Measurements from ENCODE around the gene RBM20.
"Not testable (repeated sequence)": the region's sequence is repeated elsewhere in the genome, so short reads cannot be mapped to it uniquely, and the experiment has no call there.

RBM20 gene

DNA sequence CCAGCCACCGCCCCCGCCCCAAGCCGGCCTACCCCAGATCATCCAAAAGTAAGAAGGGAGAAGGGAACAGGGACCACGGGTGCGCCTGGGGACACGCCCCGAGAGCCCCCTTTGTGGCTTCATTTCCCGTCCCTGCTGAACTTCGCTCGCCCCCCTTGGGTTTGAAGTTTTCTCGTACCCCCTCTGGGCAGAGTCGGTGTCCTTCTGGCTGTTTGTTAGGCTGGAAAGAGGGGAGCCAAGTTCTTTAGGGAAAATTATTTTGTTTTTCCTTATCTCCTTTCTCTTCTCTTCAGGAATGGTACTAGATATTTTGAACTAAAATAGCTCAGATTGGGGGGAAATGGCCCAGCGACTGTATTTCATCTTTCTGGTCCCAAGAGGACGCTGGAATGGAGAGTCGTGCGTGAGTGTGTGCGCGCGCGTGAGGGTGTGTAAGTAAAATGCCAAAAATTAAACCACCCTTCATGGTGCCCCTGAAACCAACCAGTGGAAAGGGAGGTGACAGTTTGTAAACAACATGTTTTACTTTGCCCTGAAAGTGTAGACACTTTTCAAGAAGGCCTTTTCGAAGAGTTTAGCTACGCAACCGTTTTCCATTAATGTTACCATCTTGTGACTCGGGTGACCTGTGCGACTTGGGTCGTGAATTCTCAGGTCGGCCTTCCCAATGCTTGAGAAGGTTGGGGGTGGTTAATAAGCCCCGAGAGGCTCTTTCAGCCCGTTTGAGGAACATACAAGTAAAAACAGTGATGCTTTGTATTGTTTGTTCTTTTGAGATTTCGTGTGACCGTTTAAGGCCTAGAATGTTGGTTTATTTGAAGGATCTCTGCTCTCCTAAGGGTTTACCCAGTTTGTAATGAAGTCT is 694 bp downstream of the RBM20 start:
- intact Hi-C loops (cut with DNase I), result no loop called here
- DNase-seq, result peak in 2 of 42 donors; percentile 10 to 34

DNA sequence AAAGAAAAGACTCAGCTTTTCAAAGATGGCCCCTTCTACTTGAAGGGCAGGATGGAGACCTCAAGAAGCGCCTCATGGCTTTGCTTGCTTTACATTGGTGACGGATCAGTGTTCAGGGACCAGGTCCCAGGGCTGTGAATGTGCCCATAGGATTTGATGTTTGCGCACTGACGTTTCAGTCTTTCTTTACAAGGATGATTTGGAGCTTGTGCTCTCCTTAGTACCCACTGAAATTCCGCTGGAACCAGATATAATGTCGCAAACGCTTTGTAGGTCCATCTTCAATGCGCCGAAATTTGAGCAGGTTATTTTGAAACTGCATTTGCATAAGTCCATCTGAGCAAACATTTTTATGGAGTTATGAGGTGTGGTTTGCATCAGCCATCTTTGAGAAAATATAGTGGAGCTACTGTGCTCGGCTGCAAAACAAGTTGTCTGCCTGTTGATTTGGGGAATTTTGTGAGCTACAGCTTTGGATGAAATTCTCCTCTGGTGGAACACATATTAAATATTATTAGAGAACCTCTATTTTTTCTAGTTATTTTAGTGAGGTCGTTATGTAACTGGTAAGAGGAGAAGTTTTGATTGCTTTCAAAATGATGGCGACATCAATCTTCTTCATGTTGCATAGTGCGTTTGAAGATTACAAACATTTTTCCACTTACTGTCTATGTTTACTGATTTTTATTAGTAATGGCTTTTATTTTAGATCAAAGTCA is 2.4 kb downstream of the RBM20 start:
- intact Hi-C loops (cut with DNase I), result no loop called here
- DNase-seq, result peak in 1 of 42 donors; percentile 27

DNA sequence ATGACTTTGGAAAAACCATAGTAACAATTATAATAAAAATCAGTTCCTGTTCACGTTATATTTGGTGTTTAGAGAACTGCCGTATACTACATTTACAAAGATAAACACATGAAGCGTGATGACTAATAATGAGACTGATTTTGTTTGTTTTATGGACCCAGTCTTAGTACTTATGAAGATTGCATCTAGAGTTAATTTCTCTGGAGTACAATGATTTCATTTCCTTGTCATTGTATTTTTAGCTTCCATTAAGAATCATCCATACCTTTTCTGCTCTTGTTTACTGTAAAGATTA is 2.9 kb downstream of the RBM20 start:
- intact Hi-C loops (cut with DNase I), result no loop called here
- no peak for DNase-seq

DNA sequence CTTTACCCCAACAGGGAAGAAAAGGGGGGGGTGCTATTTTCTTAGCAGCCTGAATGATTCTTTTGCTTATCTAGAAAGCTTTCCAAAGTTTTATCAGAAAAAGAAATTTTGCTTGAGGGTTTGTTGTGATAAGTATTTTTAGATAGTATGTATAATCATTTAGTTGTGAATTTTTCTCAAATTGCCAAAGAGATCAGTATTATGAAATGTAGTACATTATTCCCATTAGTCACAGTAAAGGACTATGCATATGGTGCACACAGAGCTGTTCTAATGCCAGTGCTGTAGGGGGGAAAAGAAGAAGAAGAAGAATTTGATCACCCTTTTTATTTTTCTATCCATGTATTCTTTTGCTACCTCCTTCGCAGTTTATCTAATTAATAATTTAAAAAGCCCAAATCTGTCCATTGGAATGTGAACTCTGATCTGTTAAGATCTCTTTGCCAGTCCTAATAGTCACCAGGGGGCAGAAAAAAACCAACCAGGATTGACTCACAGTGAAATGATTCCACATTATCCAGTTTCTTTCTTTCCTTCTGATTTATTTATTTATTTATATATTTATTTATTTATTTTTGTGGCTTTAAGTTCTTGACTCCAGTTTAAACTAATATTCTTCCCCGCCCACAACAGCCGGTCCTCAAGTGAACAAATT is 4.7 kb downstream of the RBM20 start:
- intact Hi-C loops (cut with DNase I), result no loop called here

DNA sequence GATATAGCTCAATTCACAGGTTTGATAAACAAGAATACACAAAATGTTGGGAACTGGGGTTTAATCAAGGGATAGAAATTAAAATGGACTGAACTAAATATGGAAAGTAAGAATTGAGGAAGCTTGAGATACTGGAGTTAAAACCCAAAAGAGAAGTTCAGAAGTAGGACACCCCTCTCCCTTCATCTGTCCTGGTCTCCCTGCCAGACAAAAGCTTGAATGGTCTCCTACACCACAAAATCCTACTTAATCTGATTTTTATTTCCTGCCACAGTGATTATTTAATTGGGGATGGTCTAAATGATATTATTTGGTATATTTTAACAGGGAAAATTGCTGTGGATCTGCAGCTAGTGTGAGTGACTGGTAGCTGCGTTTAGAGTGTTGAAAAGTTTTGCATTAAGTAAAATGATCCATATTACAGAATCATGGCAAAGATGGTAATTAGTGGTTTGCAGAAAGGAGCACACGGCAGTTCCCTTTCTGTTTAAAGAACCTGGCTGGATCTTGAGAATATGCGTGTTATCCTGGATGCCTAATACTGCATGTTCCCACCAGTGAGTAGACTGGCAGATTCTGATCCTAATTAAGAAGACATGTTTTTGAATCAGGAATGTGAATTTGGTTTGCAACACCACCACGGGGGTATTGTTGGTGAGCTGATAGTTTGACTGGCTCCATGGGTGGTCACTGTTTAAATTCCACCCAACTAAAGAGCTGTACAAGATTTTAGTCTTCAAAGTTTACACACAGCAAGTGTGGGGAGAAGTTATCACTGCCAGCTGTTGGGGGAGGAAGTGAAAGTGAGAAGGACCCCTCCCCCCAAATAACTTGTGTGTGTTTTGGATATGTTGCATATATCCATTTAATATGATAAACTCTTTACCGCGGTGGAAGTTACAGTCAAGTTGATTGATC is 5.5 kb downstream of the RBM20 start:
- peak in 1 of 42 donors; percentile 6 for DNase-seq
- intact Hi-C loops (cut with DNase I), result no loop called here

More for the DNA sequence above, 4.7 kb downstream of the RBM20 start:
- peak in 1 of 42 donors; percentile 34 for DNase-seq

DNA sequence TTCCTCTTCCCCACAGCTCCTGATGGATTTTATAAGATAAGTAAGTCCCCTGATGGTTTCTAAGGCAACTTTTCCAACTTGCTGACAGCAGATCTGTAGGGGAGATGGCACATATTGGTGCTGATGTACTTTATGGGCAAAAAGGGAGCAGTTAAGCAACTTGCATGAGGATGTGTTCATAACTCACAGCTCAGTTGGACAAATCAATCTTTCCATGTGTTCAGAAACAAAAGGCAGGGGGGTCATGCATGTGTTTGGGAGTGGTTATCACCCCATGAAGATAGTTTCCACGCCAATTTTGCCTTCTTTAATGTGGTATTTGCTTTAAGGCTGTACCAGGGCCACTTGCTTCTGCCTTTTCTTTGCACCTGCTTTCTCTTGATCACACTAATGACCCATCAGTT is 6.1 kb downstream of the RBM20 start:
- peak in 1 of 42 donors; percentile 4 for DNase-seq
- intact Hi-C loops (cut with DNase I), result no loop called here

DNA sequence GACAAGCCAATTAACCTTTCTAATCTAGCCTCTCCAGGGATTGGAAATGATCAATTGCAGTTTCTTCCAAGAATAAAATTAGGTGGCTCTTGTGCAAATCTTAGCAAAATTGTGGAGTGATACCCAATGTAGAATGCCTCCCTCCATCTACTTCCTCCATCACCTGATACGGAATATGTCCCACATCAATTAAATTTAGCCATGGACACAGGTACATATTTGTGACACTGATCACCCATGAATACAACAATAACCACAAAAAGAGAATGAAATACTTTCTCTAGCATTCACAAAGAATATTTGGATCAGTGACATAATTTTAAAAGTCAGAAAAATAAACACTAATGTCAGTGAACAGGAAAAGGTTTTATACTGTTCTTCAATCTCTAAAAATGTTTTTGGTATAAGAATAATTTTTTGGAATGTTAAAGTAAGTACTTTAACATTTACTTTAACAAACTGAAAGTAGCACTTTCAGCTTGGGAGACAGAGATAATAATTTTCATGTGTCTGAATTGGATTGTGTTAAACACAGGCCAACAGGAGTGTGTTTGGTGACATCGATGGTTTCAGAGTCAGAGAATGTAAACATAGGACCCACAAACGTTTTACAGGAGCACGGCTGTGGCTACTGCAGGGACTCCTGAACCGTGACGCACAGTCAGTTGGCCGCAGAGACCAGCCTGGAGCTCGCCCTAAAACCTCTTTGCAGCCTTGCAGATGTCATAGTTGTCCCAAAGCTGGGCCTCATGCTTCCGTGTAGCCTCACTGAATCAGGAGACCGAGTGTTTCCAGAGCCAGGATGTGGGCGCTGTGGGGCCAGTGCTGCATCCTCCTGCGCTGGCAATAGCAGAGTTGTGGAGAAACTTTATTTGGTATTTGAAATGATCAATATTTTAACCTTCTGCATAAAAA is 7.2 kb downstream of the RBM20 start:
- no peak for DNase-seq
- intact Hi-C loops (cut with DNase I), result no loop called here

DNA sequence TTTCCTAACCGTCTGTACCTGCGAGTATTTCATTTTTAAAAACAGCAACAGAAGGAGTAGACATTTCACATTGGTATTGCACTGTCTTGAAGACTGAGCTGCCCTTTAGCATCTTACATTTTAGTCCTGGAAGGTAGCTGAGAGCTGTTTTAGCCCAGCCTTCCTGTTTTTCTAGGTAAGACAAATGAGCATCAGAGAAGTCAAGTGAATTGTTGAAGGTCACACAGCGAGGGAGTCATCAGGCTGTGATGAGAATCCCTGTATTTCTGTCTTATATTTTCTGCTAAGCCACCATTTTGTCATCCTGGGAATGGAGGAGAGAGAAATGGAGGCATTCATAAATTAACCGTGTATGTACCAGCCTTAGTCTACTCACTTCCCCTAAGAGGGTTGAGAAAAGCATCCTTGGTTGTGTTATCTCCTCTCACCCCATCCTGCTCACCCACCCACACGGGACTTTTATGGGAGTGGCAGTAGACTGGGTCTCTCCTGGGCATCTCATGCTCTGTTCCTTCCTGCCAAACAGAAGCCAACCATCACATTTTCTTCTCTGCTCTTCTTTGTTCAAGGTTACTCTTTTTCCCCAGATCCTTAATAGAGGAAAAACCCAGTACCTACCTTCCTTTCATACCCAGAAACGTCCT is 8.5 kb downstream of the RBM20 start:
- no peak for DNase-seq
- intact Hi-C loops (cut with DNase I), result no loop called here

DNA sequence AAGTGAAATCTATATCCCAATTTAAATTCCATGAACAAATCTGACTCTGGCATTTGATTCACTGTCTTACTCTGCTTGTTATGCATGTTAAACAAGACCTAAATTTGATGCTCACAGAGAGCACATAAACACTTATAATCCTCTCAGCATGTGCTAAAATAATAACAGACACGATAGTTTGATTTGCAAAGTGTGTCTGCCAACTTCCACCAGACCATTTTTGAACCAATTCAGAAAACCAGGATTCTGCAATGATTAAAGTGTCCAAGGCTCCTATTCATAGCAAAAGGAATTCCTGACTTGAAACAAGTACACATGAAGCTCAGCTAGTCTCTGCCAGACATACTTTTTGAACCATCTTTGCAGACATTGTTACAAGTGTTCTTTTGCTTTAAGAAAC is 11.2 kb downstream of the RBM20 start:
- intact Hi-C loops (cut with DNase I), result no loop called here
- DNase-seq, result no peak

DNA sequence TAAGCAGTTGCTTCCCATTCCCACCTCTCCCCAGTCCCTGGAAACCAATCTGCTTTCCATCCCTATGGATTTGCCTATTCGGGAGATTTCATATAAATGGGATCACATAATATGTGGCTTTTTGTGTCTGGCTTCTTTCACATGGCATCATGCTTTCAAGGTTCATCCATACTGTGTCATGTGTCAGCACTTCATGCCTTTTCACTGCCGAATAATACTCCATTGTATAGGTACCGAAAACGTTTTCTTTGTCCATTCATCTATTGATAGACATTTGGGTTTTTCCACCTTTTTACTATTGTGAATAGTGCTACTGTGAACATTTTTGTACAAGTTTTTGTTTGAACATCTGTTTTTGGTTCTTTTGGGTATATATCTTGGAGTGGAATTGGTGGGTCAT is 12.5 kb downstream of the RBM20 start:
- intact Hi-C loops (cut with DNase I), result no loop called here
- no peak for DNase-seq

DNA sequence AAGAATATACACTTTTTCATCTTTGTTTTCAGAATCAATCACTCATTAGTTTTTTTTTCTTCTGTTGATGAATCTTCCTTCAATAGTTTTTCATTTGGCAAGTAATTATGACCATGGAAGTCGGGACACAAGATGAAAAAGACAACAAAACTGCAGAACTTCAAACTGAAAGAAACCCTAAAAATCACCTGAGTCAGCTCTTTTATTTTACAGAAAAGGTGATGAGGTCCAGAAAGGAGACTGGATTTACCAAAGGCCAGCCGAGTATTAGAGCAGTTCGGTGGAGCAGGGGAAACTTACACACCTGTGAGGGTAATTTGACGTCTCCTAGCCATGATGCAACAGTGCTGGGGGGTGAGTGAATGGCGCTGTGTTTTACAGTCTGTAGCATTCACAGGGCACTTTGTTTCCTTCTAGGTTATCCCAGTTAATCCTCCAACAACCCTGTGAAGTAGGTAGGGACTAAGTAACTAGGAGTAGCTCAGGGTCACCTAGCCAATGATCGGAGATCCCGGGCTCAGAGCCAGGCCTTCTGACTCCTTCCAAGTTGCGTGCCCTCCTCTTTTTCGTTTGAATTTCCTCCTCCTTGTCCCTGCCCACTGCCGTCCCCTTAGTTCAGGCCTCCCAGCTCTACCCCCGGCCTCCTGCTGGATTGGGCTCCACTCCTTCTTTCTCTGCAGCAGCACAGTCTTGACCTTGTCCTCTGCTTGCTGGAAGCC is 14.0 kb downstream of the RBM20 start:
- no peak for DNase-seq
- intact Hi-C loops (cut with DNase I), result no loop called here

DNA sequence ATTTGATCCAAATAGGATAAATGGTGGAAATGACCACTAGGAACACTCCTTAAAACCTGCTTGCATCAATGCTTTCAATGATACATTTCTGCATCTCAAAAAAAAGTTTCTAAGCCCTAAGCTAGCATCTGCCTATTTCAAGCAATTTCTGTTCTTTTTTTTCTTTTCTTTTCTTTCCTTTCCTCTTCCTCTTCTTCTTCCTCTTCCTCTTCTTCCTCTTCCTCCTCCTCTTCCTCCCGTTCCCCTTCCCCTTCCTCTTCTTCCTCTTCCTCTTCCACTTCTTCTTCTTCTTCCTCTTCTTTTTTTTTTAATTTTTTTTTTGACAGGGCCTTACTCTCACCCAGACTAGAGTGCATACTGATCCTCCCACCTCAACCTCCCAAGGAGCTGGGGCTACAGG is 15.4 kb downstream of the RBM20 start:
- intact Hi-C loops (cut with DNase I), result no loop called here
- no peak for DNase-seq

DNA sequence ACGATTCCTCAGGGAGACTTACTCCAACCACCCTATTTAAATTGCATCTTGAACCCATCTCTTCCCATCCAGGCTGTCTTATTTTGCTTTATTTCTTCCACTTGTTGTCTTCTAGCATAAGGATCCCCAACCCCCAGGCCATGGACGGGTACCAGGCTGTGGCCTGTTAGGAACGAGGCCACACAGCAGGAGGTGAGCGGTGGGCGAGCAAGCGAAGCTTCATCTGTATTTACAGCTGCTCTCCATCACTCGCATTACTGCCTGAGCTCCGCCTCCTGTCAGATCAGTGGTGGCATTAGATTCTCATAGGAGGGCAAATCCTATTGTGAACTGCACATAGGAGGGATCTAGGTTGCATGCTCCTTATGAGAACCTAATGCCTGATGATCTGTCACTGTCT is 16.2 kb downstream of the RBM20 start:
- DNase-seq; intact Hi-C loops (cut with DNase I): not testable (repeated sequence)

DNA sequence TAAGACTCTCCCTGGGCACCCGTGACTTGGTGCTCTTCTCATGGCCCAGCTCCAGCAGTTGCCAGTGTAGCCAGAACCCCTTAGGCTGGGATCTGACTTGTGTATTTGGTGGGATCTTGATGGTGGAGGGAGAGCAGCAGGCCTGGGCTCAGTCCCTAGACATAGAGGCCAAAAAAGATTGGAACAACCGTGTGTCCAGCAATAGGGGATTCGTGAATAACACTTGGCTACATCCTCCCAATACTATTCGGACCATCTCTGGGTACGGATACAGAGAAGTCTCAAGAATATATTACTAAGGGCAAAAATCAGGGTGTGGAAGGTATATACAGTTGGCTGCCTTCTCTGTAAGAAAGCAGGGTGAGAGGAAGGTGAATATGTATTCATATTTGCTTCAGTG is 17.2 kb downstream of the RBM20 start:
- no peak for DNase-seq
- intact Hi-C loops (cut with DNase I), result no loop called here

DNA sequence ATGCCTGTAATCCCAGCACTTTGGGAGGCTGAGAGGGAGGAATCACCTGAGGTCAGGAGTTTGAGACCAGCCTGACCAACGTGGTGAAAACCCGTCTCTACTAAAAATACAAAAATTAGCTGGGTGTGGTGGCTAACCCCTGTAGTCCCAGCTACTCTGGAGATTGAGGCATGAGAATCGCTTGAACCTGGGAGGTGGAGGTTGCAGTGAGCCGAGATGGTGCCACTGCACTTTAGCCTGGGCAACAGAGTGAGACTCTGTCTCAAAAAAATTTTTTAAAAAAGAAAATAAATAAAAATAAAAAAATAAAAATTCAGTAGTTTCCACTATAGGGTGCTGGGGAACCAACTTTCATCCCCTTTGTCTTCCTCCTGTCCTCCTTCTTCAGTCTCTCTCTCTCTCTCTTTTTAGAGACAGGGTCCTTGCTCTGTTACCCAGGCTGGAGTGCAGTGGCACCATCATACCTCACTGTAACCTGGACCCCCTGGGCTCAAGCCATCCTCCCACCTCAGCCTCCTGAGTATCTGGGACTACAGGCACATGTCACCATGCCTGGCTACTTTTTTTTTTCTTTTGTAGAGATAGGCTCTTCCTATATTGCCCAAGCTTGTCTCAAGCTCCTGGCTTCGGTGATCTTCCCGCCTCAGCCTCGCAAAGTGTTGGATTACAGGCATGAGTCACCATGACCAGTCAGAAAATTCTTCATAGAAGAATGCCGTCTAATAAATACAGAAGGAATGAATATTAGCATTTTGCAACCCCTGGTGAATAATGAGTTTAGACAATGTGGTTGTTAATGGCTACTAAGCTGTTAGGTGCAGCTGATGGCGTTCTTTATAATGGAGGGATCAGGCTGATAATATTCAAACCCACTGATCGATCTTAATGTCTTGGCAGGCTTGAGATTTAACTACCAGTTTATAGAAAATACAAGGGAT is 20.6 kb downstream of the RBM20 start:
- intact Hi-C loops (cut with DNase I), result no loop called here

DNA sequence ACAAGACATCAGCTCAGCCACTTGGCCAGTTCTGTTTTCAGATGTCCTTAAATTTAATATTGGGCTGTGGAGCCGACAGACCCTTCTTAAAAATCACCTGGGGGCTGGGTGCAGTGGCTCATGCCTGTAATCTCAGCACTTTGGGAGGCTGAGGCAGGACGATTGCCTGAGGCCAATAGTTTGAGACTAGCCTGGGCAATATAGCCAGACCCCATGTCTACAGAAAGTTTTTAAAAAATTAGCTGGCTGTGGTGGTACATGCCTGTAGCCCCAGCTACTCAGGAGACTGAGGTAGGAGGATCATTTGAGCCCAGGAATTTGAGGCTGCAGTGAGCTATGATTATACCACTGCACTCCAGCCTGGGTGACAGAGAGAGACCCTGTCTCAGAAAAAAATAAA is 22.1 kb downstream of the RBM20 start:
- intact Hi-C loops (cut with DNase I); DNase-seq: not testable (repeated sequence)

More for the DNA sequence above, 20.6 kb downstream of the RBM20 start:
- DNase-seq, result no peak
